GM12891 (cell line): Measurements from ENCODE around the gene GCNT2.

Experiments used
- POLR2A ChIP-seq: IDR thresholded peaks from 2 replicates; pipeline ENCODE4 v1.6.1; 2011; ENCODE audit warnings: low read depth, low read length, control low read depth
- POLR2AphosphoS5 ChIP-seq: IDR thresholded peaks from 2 replicates; pipeline ENCODE4 v1.6.1; 2011; ENCODE audit warnings: low read depth, low read length, control low read depth
- POU2F2 ChIP-seq: IDR thresholded peaks from 2 replicates; pipeline ENCODE4 v1.6.1; 2011; ENCODE audit warnings: low read depth, mild to moderate bottlenecking, control low read depth, low read length, moderate library complexity
- SPI1 ChIP-seq: IDR thresholded peaks from 2 replicates; pipeline ENCODE4 v1.6.1; 2011; ENCODE audit warnings: low read depth, low read length, control low read depth
- TAF1 ChIP-seq: IDR thresholded peaks from 2 replicates; pipeline ENCODE4 v1.6.1; 2011; ENCODE audit warnings: low read depth, low read length, control low read depth

GRCh38 chr6:10552270-10552810 lies 31.2 kb downstream of the GCNT2 start:
- TF ChIP-seq POLR2AphosphoS5 (no peak), TAF1 (no peak), POLR2A (no peak), SPI1 (no peak), POU2F2 (no peak)
